SW480 (cell line): ENCODE data around the gene SYCE1.
A peak's percentile ranks its signal among the peaks of the same experiment; 100 is the strongest.
"Not testable (repeated sequence)": the region's sequence is repeated elsewhere in the genome, so short reads cannot be mapped to it uniquely, and the experiment has no call there.

Source experiments
- DNase-seq: peaks from one replicate; pipeline ENCODE4 v3.0.0-alpha.2; 2016; ENCODE audit warnings: low spot score

SYCE1 gene

DNA sequence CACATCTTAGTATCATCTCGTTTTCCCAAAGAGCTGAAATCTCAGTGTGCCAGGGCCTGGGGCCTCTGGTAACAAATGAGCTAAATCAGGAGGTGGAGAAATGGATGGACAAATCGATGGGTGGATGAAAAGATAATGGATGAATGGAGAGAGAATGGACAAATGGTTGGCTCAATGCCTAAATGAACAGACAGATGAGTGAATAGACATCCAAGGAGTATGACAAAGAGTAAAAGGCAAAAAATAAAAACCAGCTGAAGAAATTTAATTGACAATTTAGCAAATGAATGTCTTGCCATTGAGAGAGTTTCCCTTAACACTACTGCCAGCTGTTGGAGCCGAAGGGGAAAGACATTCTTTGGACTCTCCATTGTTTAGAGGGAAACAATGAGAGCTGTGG, 8.0 kb downstream of the SYCE1 start:
- DNase-seq, result no peak

DNA sequence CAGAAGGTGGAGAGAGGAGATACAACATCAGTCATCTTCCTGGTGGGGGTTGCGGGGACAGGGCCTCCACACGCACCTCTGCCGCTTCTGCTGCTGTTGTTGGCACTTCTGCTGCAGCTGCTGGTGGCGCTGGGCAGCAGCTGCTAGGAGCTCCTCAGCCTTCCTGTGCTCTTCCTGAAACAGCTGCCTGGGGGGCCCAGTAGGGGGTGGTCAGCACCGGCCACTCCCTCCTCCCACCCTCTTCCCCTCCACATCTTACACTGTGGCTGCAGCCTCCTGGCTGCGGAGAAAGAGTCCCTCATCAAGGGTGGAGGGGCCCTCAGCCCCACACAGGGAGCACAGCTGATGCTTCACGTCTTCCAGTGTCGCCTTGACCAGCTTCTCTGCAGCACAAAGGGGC, 9.9 kb downstream of the SYCE1 start:
- no peak for DNase-seq

DNA sequence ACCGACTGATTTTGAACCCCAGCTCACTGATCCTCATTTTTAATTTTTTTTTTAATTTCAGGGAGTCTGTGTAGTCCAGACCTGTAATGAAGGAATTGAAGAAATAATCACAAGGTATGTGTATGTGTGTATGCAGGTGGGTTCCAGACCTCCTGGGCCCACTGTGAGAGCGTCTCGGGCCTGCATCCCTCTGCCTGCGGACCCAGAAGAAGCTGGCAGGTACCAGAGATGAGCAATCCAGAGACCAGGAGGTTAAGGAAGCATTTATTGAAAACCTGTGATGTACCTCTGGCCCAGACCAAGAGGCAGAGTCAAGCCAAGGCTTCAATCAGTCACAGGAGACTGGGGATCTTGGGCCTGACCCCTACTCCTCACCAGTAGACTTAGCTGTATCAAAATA, 10.8 kb downstream of the SYCE1 start:
- DNase-seq, result no peak

DNA sequence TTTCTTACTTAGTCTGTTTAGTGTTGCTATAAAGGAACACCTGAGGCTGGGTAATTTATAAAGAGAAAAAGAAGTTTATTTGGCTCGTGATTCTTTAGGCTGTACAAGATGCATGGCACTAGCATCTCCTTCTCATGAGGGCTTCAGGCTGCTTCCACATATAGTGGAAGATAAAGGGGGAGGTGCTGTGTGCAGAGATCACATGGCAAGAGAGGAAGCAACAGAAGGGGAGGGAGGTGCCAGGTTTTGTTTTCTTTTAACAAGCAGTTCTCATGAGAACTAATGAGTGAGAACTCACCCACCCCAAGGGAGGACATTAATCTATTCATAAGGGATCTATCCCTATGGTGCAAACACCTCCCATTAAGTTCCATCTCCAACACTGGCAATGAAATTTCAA, 20.9 kb downstream of the SYCE1 start:
- DNase-seq, result no peak

DNA sequence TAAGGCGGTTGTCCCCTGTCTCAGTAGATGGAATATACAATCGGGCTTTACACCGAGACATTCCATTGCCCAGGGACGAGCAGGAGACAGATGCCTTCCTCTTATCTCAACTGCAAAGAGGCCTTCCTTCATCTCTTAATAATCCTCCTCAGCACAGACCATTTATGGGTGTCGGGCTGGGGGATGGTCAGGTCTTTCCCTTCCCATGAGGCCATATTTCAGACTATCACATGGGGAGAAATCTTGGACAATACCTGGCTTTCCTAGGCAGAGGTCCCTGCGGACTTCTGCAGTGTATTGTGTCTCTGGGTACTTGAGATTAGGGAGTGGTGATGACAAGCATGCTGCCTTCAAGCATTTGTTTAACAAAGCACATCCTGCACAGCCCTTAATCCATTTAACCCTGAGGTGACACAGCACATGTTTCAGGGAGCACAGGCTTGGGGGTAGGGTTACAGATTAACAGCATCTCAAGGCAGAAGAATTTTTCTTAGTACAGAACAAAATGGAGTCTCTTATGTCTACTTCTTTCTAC, 23.9 kb downstream of the SYCE1 start:
- DNase-seq, result not testable (repeated sequence)

DNA sequence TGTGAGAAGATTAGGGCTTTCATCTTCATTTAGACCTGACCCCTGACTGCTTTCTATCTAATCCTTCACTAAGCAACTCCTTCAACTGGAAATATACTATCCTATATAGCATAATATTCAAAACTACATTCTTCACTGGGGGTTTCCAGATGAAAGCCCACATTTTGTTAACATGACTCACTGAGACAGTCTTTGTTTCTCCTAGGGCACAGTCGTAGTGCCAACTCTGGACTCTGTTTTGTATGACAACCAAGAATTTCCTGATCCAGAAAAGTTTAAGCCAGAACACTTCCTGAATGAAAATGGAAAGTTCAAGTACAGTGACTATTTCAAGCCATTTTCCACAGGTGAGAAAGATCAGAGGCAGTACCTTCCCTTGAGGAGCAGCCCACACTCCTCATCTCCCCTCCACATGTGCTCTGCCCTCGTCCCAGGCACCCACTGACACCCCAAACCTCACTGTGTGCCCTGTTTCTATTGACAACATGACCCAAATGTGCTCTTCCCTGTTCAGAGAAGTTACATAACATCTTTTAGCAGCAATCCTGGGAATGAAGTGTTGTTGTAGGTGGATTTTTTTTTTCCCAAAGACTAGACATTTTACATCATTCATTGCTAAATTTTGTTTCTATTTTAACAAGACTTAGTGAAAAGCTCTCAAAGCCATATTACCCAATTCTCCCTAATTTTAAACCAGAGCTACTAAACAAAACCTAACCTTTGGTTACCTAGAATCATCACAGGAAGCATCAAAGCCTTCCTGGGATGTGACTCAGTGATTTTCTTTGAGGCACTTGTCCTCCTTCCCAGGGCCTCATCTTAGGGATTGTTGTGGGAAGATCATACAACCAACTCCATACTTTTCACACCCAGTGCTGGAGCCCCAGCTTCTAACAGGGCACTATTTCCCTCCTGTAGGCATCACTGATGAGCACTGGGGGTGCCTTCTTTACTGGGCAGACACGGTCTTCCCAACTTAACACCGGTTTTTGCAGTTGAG, 27.5 kb downstream of the SYCE1 start:
- DNase-seq, result peak; percentile 27

DNA sequence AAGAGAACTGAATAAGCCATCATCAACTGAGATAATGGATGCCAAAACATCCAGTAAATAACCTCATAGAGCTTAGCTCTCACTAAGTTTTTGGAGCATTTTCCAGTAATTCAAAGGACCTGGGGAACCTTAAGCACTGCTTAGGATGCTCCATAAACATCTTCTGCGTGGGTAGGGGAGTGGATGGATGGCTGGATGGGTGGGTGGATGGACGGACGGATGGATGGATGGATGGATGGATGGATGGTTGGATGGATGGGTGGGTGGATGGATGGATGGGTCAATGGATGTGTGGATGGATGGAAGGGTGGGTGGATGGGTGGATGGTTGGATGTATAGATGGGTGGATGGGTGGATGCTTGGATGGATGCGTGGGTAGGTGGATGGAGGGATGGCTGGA, 29.2 kb downstream of the SYCE1 start:
- no peak for DNase-seq

DNA sequence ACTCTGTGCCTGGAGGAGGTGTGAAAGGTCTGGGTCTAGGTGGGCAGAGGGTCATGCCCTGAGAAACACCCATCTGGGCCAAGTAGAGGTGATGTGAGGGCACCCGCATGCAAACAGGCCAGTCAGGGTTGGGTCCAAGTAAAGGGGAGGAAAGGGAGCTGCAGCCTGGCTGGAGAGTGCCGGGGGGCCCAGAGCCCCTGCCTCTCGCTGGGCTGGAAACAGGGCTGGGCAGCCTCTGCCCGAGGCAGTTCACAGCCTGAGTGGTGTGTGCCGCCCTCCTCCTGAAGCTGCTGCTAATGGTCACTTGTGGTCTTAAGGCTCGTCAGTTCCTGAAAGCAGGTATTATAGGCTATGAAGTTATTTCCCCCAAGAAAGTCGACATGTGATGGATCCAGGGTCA, 31.0 kb downstream of the SYCE1 start:
- no peak for DNase-seq

DNA sequence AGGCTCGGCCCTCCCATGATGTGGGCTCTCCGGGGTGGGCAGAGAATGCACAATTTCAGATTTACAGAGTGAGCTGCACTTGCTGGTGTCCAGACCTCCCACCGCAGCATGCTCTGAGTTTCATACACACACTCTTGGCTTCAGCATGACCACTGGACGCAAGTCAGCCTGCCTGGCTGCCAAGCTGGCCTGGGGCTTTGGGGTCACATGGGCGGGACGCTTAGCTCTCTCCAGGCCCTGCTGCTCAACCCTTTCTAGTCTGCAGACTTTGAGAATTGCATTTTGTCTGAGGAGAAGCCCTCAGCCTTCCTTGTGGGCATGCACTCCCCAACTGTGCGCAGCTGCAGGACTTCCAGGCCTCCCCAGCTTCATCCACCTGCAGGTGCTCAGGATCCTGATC, 32.5 kb downstream of the SYCE1 start:
- no peak for DNase-seq

DNA sequence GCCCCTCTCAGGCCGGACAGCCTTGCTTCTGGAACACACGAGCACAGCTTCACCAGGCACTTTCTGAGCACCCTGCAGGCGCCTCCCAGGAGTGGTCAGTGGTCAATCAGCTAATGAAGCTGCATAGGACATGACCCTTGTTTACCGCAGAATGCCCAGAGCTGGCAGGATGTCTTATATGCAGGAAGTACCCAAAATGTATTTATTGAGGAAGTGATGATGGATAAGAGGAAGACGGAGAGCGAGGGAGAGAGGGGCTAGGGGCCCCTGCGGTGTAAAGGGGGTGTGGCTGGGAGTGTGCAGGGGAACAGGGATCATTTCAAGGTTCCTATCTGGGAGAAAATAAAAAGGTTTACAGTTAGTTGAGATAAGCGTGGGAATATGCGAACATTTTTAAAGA, 34.9 kb downstream of the SYCE1 start:
- no peak for DNase-seq

DNA sequence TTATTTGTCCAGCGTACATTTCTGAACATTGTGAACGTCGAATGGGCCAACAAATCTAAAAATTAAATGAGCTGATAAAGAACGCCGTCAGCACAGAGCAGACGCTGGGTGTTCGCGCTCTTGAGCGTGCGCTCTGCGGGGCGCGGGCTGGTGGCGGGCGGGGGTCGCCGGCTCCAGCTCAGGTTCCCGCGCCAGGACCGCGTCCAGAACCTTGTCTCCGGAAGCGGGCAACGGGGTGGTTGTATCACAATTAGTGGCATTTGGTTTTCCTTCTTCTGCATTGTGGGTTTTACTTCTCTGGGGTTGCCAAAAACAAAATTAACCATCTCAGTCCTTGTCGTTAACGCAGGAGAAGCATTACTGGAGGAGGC, 35.8 kb downstream of the SYCE1 start:
- no peak for DNase-seq

DNA sequence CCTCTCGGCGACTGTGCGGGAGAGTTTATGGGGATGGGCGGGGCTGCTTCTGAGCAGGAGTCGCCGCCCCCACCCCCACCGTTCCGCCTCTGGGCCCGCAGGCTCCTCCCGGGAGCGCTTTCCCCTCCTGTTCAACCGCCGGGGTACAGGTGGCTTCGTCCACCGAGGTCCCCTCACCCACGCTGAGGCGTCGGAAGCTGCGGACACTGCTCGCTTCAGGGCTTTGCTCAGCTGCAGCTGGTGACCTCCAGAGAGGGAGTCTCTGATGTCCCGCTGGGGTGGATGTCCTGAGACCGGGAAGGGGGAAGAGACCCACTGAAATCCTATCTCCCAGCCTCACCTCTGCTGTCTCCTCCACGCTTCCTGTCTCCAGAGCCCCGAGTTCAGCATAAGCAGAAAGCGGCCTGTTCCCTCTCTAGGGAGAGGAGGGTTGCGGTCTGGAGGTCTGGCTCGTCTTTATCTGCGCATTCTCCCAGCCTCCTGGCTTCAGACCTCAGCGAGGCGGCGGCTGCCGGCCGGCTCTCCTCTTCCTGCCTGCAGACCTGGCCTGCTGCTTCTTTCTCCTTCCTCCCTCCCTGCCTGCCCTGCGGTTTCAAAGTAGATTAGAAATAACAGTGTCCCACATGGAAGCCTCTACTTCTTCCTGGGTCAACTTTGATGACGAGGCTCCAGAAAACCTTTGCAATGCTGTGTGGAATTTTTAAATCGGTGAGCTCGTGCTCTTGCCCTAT, 36.4 kb downstream of the SYCE1 start:
- DNase-seq, result peak; percentile 18

DNA sequence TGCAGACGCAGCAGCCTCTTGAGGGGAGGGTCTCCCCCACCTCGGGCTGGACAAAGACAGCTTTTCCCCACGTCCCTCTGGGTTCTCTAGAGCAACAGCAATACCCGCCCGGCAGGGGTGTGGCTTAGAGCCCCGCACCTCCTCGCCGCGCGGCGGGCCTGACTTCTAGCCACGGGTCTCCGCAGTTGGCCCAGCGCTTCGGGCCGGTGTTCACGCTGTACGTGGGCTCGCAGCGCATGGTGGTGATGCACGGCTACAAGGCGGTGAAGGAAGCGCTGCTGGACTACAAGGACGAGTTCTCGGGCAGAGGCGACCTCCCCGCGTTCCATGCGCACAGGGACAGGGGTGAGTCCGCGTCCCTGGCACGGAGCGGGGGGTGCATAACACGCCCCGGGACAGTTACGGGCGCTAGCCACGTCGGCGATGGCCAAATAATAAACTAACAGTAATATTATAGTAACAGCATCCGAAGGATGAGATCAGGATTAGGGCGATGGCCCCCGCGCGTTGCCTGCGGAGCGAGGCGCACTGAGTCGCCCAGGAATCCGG, 37.0 kb downstream of the SYCE1 start:
- no peak for DNase-seq

DNA sequence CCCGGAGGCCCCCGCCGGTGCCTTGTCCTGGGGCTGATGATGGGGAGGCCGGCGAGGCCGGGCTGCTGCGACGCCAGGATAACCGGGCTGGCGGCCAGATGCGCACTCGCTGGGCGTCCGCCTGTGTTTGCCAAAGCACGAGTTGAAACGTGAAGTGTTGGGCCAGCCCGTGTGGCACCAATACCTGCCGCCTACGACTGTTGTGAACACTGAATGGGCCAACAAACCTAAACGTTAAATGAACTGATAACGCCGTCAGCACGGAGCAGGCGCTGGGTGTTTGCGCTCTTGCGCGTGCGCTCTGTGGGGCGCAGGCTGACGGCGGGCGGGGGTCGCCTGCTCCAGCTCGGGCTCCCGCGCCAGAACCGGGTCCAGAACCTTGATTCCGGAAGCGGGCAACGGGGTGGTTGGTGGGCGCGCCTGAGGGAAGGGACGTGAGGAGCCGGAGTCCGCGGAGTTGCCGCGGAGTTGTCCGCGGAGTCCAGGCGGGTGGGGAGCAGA, 37.6 kb downstream of the SYCE1 start:
- no peak for DNase-seq

DNA sequence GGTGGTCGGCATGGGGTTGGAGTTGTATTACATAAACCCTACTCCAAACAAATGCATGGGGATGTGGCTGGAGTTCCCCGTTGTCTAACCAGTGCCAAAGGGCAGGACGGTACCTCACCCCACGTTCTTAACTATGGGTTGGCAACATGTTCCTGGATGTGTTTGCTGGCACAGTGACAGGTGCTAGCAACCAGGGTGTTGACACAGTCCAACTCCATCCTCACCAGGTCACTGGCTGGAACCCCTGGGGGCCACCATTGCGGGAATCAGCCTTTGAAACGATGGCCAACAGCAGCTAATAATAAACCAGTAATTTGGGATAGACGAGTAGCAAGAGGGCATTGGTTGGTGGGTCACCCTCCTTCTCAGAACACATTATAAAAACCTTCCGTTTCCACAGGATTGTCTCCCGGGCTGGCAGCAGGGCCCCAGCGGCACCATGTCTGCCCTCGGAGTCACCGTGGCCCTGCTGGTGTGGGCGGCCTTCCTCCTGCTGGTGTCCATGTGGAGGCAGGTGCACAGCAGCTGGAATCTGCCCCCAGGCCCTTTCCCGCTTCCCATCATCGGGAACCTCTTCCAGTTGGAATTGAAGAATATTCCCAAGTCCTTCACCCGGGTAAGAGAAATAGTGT, 38.3 kb downstream of the SYCE1 start, which contains the start of gene CYP2E1:
Gene CYP2E1, plus strand, starts transcription at position 407 of the 632 bp plus-strand sequence. Its CDS starts 33 bp downstream, at position 440.
- no peak for DNase-seq

DNA sequence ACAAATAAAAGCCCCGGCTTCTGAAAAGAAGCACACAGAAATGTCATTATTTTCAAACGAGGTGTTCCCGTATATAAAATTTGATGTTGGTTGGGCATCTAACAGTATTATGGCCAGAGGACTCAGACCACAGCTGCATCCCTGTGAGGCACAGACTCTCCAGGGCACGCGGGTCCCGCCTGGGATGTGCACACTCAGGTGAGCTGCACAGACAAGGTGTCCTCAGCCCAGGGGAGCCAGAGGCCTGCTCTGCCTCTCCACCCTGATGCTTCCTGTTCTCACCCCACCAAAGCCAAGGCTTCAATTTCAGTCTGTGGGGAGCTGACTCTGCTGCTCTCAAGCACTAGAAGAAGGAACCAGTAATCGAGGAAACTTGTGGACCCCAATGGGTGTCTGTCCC, 39.9 kb downstream of the SYCE1 start:
- no peak for DNase-seq

DNA sequence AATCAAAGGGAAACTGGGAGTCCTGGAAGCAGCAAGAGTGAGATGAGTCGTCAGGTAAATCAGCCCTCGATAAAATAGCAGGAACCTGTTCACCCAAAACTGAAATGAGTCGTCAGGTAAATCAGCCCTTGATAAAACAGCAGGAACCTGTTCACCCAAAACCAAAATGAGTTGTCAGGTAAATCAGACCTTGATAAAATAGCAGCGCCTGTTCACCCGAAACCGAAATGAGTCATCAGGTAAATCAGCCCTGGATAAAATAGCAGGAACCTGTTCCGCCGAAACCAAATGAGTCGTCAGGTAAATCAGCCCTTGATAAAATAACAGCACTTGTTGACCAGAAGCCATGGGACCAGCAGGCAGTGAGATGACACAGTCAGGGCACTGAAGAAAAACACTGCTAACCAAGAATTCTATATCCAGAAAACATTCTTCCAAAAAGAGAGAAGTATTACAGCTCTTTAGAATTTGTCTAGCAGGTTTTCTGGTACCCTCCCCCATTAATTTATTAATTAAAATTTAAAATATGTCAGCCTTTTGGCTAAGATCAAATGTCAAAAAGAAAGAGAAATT, 41.7 kb downstream of the SYCE1 start:
- DNase-seq, result peak; percentile 6

DNA sequence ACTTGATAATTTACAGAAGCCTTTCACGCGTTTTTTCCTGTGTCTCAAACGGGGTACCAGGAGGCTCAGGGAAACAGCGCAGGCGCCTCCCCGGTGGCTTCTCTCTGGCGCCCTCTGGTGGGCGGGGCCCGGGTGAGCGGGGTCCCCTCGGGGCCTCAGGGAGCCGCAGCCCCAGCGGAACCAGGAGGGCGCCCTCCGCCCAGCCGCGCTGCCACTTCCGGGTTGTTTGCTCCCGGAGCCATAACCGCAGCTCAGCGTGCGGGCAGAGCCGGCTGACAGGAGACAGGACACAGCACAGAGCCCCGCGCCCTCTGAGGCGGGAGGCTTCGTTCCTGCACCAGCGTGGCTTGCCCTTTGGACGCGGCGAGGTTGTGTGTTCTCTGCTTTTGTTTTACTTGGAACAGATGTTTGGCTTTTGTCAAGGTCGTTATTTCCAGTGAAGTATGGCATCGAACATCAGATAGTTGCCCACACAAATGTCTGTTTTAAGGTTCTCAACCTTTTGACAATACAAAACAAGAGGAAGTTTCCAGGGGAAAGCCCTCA, 45.1 kb downstream of the SYCE1 start:
- DNase-seq, result peak; percentile 78

DNA sequence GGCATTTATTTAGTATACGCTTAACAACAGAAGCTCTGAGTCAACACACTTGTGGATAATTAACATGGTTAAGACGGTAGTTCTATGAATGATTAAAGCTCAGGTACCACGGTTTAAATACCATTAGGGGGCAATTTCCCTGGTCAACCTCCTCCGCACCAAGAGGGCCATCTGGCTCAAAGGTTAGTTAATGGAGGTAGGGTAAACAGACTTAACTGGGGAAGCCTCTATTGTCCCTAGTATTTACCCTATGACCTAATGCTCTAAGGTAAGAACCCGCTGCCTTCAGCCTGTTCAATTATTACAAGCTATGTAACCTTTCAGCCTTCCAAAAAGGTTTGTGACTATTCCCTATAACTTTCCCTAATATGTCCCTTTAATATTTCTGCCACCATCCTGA, 46.9 kb downstream of the SYCE1 start:
- not testable (repeated sequence) for DNase-seq

DNA sequence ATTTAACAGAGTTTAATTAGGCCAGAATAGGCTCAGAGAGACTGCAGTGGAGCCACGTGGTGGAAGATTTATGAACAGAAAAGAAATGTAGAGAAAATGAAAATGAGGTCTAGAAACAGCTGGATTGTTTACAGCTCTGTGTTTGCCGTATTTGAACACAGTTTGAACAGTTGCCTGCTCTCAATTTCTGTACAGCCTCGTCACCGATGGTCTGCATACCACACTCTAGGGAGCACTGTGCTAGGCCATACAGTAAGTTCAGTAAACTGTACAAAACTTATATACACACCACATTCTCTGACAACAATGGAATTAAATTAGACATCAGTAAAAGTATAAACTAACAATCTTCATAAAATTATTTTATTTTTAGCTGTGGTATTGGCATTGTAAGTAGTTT, 49.3 kb downstream of the SYCE1 start:
- DNase-seq, result no peak

DNA sequence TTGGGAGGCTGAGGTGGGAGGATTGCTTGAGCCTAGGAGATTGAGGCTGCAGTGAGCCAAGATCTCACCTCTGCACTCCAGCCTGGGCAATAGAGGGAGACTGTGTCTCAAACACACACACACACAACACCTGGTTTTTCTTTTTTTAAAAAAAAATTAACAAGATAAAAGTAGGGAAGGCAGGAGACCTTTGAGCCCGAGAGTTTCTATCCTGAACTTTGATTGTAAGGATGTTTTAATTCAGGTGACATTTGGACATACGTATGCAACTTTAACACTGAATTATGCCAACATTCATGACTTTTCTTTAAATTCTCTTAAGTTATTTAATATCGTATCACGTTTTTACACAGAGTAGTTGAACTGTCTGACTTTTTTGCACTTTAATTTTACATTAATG, 49.9 kb downstream of the SYCE1 start:
- no peak for DNase-seq
